ENCODE measurements around the gene TMIE. TPM values are rescaled to one million over a fixed set of nuclear protein-coding genes. Genes with fewer than 3 reads are reported as not detected.

TMIE gene, protein sequence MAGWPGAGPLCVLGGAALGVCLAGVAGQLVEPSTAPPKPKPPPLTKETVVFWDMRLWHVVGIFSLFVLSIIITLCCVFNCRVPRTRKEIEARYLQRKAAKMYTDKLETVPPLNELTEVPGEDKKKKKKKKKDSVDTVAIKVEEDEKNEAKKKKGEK
- 0.20 TPM for polyA plus RNA-seq (2013)

DNA sequence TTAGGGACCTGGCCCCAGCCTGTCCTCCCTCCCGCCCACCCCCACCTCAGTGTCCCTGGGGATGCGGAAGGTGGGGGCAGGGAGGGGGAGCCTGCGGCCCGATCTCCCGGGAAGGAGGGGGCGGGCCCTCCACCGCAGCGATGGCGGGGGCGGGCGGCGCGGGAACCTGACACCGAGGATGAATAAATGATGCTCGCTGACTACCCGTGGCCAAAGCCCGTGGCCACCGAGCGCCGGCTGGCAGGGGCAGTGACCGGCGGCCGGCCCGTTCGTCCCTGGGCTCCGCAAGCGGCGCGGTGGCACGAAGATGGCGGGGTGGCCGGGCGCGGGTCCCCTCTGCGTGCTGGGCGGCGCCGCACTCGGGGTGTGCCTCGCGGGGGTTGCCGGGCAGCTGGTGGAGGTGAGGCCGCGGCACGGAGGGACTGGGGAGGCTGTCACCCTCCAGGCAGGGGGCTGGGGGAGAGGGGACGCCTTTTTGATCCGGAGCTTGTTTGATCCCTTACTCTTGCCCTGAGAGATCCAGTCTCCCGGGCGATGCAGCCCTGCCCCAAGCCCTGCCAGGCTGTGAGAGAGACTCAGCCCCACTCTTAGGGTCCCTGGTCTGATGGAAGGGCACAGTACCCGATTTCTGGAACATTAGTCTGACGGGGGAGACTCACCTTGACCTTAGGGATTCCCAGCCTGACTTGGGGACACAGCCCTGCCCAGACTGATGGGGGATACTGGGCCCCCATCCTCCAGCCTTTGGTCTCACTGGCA is at the start of gene TMIE:
TMIE (plus strand) TSS at position 212 of the 759 bp plus-strand sequence; CDS start at position 308, 96 bp downstream.
- no peaks in the 10 kb centered on the region for H3K9me3 ChIP-seq (ENCODE audit: control extremely low read depth in 1 of 5, control insufficient read depth in 4 of 5, insufficient read depth in 2 of 5, low read depth in 1 of 5, low read length in 4 of 5)
- peaks cover 0 to 18% (median 5%) of the 10 kb centered on the region in 5 experiments for H3K27me3 ChIP-seq (replicated peaks in 2 of 5; ENCODE audit: control insufficient read depth in 4 of 5, insufficient read depth in 5 of 5, low read length in 4 of 5)
- WGBS (ENCODE audit: insufficient coverage): 6% methylated on average over 32 of the region's 51 CpGs
- H3K36me3 ChIP-seq (ENCODE audit: control insufficient read depth in 4 of 4, insufficient read depth in 4 of 4, low read length in 3 of 4): no peaks in the 10 kb centered on the region
- peaks cover 0 to 9% (median 7%) of the 10 kb centered on the region in 4 experiments for H3K4me1 ChIP-seq (ENCODE audit: control extremely low read depth in 1 of 4, control insufficient read depth in 4 of 4, insufficient read depth in 4 of 4, low read length in 3 of 4)
- POLR2A ChIA-PET: no interaction called here
- no peak within 1 kb of the TSS for H3K27ac ChIP-seq (ENCODE audit: insufficient read depth in 1 of 2, low read depth in 1 of 2, low read length in 2 of 2, poor library complexity in 1 of 2, severe bottlenecking in 2 of 2)
- CTCF ChIA-PET: interaction anchor here (0.8 to 3.1 kb wide), 7 partner anchors 9 to 208 kb away, joined by 3 to 10 read pairs (median 4); no protein-coding TSS in a partner anchor
- H3K4me3 ChIP-seq (ENCODE audit: control insufficient read depth in 1 of 7, extremely low read depth in 1 of 7, insufficient read depth in 4 of 7, low read depth in 2 of 7, low read length in 6 of 7): peak within 1 kb of the TSS in 4 of 7 experiments; percentile 13 to 60 (median 40)
- DNase-seq: peak in 1 of 3 donors; percentile 8

DNA sequence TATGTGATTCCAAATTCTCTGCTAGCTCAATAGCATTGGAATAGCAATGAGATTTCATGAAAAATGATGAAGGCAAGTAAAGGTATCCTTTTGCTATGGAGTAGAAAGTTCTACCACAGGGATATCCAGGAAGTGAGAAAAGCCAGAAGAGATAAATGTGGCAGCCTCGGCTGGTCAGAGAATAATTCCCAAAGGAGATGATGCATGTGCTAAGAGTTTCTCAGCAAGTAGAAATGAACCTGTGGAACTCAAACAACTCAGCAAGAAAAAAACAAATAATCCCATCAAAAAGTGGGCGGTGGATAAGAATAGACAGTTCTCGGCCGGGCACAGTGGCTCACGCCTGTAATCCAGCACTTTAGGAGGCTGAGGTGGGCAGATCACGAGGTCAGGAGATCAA is 45.9 kb upstream of the TMIE start:
- POLR2A ChIA-PET: no interaction called here
- DNase-seq: no peak
- Histone ChIP-seq H3K4me3 (ENCODE audit: control insufficient read depth in 1 of 7, extremely low read depth in 1 of 7, insufficient read depth in 4 of 7, low read depth in 2 of 7, low read length in 6 of 7) (no peak overlapping the region), H3K4me1 (ENCODE audit: control extremely low read depth in 1 of 4, control insufficient read depth in 4 of 4, insufficient read depth in 4 of 4, low read length in 3 of 4) (no peaks in the 10 kb centered on the region), H3K9me3 (ENCODE audit: control extremely low read depth in 1 of 5, control insufficient read depth in 4 of 5, insufficient read depth in 2 of 5, low read depth in 1 of 5, low read length in 4 of 5) (peaks cover 0 to 5% (median 0%) of the 10 kb centered on the region in 5 experiments), H3K27ac (ENCODE audit: insufficient read depth in 1 of 2, low read depth in 1 of 2, low read length in 2 of 2, poor library complexity in 1 of 2, severe bottlenecking in 2 of 2) (no peak overlapping the region), H3K27me3 (replicated peaks in 2 of 5; ENCODE audit: control insufficient read depth in 4 of 5, insufficient read depth in 5 of 5, low read length in 4 of 5) (no peaks in the 10 kb centered on the region), H3K36me3 (ENCODE audit: control insufficient read depth in 4 of 4, insufficient read depth in 4 of 4, low read length in 3 of 4) (no peaks in the 10 kb centered on the region)
- 89% methylated on average over 4 of the region's 6 CpGs for WGBS (ENCODE audit: insufficient coverage)
- CTCF ChIA-PET: no interaction called here

DNA sequence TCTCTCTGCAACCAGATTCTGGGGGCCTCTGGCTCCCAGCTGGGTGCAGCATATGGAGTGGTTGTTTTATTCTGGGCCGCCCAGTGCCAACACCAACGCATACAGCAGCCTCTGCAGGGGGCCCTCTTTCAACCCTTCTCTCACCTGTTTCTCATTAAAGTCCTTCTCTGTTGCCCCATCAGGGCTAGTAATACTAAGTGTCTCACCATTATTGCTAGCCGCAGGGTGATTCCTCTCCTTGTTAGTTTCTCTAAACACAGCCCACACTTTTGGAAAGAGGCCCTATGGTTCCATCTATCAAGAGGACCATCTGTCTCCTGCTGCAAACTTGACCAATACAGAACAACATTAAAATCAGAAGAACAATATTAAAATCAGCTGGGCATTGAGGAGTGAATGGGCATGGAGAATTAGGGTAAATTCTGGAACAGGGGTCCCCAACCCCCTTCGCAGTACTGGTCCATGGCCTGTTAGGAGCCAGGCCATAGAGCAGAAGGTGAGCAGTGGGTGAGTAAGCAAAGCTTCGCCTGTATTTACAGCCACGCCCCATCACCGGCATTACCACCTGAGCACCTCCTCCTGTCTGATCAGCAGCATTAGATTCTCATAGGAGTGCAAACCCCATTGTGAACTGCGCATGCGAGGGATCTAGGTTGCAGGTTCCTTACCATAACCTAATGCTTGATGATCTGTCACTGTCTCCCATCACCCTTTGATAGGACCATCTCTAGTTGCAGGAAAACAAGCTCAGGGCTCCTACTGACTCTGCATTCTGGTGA is 44.2 kb upstream of the TMIE start:
- POLR2A ChIA-PET: no interaction called here
- H3K27me3 ChIP-seq (replicated peaks in 2 of 5; ENCODE audit: control insufficient read depth in 4 of 5, insufficient read depth in 5 of 5, low read length in 4 of 5): peaks cover 0 to 2% (median 0%) of the 10 kb centered on the region in 5 experiments
- CTCF ChIA-PET: interaction anchor here (0.9 to 1.2 kb wide), 2 partner anchors 13 to 169 kb away, joined by 3 read pairs; no protein-coding TSS in a partner anchor

DNA sequence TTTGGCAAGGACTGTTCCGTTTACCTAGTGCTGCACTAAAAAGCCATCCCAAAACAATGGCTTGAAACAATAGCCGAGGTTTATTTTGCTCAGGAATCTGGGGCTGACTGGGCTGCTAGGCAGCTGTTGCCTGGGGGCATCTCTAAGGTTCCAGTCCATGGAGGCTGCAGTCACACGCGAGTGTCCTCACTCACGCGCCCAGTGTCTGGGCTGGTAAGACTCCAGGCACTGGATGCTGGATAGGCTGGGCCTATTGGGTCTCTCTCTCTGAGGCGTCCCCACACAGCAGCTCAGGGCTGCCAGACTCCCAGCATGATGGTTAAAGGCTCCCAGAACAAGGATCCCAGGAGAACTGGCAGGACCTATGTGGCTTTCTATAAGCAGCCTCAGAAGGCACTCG is 41.9 kb upstream of the TMIE start:
- POLR2A ChIA-PET: no interaction called here
- Histone ChIP-seq H3K27me3 (replicated peaks in 2 of 5; ENCODE audit: control insufficient read depth in 4 of 5, insufficient read depth in 5 of 5, low read length in 4 of 5) (peaks cover 0 to 2% (median 0%) of the 10 kb centered on the region in 5 experiments), H3K9me3 (ENCODE audit: control extremely low read depth in 1 of 5, control insufficient read depth in 4 of 5, insufficient read depth in 2 of 5, low read depth in 1 of 5, low read length in 4 of 5) (no peaks in the 10 kb centered on the region), H3K27ac (ENCODE audit: insufficient read depth in 1 of 2, low read depth in 1 of 2, low read length in 2 of 2, poor library complexity in 1 of 2, severe bottlenecking in 2 of 2) (no peak overlapping the region), H3K4me1 (ENCODE audit: control extremely low read depth in 1 of 4, control insufficient read depth in 4 of 4, insufficient read depth in 4 of 4, low read length in 3 of 4) (no peaks in the 10 kb centered on the region), H3K36me3 (ENCODE audit: control insufficient read depth in 4 of 4, insufficient read depth in 4 of 4, low read length in 3 of 4) (no peaks in the 10 kb centered on the region), H3K4me3 (ENCODE audit: control insufficient read depth in 1 of 7, extremely low read depth in 1 of 7, insufficient read depth in 4 of 7, low read depth in 2 of 7, low read length in 6 of 7) (no peak overlapping the region)
- DNase-seq: no peak
- WGBS (ENCODE audit: insufficient coverage): 95% methylated on average over 5 of the region's 8 CpGs
- CTCF ChIA-PET: no interaction called here

More for the DNA sequence above, 44.2 kb upstream of the TMIE start:
- no peak overlapping the region for H3K27ac ChIP-seq (ENCODE audit: insufficient read depth in 1 of 2, low read depth in 1 of 2, low read length in 2 of 2, poor library complexity in 1 of 2, severe bottlenecking in 2 of 2)
- H3K9me3 ChIP-seq (ENCODE audit: control extremely low read depth in 1 of 5, control insufficient read depth in 4 of 5, insufficient read depth in 2 of 5, low read depth in 1 of 5, low read length in 4 of 5): peaks cover 0 to 3% (median 0%) of the 10 kb centered on the region in 5 experiments
- no peaks in the 10 kb centered on the region for H3K36me3 ChIP-seq (ENCODE audit: control insufficient read depth in 4 of 4, insufficient read depth in 4 of 4, low read length in 3 of 4)
- no peak for DNase-seq
- H3K4me3 ChIP-seq (ENCODE audit: control insufficient read depth in 1 of 7, extremely low read depth in 1 of 7, insufficient read depth in 4 of 7, low read depth in 2 of 7, low read length in 6 of 7): no peak overlapping the region
- WGBS (ENCODE audit: insufficient coverage): 98% methylated on average over 7 of the region's 9 CpGs
- H3K4me1 ChIP-seq (ENCODE audit: control extremely low read depth in 1 of 4, control insufficient read depth in 4 of 4, insufficient read depth in 4 of 4, low read length in 3 of 4): no peaks in the 10 kb centered on the region

DNA sequence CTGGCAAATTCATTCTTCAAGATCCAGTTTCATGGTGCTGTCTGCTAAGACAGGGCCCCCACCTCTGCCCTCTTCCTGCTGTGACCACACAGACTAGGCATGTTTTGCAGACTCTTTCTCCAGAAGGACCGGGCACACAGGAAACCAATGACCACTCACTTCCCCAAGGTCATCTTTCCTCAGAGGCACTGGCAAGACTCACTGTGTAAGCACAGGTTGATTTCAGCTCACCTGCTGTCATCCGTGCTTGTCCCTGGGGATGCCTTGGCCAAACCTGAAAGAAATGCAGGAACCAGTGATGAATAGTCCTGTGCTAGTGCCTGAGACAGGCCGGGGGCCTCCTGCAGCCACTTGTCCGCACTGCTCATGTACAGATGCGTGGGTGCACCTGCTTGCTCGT is 41.2 kb upstream of the TMIE start:
- Histone ChIP-seq H3K4me1 (ENCODE audit: control extremely low read depth in 1 of 4, control insufficient read depth in 4 of 4, insufficient read depth in 4 of 4, low read length in 3 of 4) (no peaks in the 10 kb centered on the region), H3K4me3 (ENCODE audit: control insufficient read depth in 1 of 7, extremely low read depth in 1 of 7, insufficient read depth in 4 of 7, low read depth in 2 of 7, low read length in 6 of 7) (no peak overlapping the region), H3K9me3 (ENCODE audit: control extremely low read depth in 1 of 5, control insufficient read depth in 4 of 5, insufficient read depth in 2 of 5, low read depth in 1 of 5, low read length in 4 of 5) (no peaks in the 10 kb centered on the region), H3K36me3 (ENCODE audit: control insufficient read depth in 4 of 4, insufficient read depth in 4 of 4, low read length in 3 of 4) (no peaks in the 10 kb centered on the region), H3K27ac (ENCODE audit: insufficient read depth in 1 of 2, low read depth in 1 of 2, low read length in 2 of 2, poor library complexity in 1 of 2, severe bottlenecking in 2 of 2) (no peak overlapping the region), H3K27me3 (replicated peaks in 2 of 5; ENCODE audit: control insufficient read depth in 4 of 5, insufficient read depth in 5 of 5, low read length in 4 of 5) (peaks cover 0 to 2% (median 0%) of the 10 kb centered on the region in 5 experiments)
- WGBS (ENCODE audit: insufficient coverage): 78% methylated on average over 6 of the region's 6 CpGs
- ChIA-PET POLR2A (no interaction called here), CTCF (no interaction called here)
- no peak for DNase-seq

DNA sequence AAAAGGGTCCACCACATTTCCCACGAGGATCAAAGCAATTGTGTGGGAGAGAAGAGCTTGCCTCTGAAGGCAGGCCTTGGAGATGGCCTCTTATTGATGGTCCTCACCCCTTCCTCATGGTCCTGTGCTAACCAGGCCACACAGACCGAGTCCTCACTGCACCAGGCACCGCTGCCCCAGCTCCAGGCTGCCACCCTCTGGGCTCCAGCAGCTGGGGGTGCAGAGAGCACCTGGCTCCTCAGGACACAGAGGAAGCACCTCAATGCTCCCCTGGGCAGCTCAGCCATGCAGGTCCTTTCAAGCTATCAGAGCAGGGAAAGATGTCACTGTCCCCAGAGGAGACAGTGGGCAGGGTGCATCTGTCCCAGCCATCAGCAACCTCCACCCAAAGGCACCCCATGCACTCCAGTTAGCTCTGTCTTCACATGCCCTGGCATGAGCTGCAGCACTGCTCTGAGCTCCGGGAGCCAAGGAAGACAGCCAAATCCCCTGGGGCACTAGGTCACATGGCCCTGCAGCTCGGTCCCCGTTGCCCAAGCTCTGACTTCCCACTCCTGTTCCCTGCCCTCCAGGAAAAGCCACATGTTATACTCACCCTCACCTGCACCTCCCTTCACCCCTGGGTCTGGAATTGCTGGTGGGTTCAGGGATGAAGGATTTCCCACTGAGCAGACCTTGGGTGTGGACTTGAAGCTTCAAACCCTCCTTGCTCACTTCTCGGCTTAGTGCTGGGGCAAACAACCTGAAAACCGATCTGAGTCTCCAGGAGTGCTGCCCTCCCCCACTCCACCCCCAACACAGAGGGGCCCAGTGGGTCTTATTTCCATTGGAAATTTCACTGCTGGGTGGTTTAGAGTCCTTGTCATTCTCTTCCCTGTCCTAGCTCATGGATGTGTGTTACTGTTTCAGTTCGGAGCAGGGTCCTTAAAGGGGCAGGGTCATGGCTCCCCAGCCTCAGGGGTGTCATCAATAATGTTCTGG is 40.4 kb upstream of the TMIE start:
- Histone ChIP-seq H3K4me3 (ENCODE audit: control insufficient read depth in 1 of 7, extremely low read depth in 1 of 7, insufficient read depth in 4 of 7, low read depth in 2 of 7, low read length in 6 of 7) (no peak overlapping the region), H3K4me1 (ENCODE audit: control extremely low read depth in 1 of 4, control insufficient read depth in 4 of 4, insufficient read depth in 4 of 4, low read length in 3 of 4) (no peaks in the 10 kb centered on the region), H3K36me3 (ENCODE audit: control insufficient read depth in 4 of 4, insufficient read depth in 4 of 4, low read length in 3 of 4) (no peaks in the 10 kb centered on the region), H3K9me3 (ENCODE audit: control extremely low read depth in 1 of 5, control insufficient read depth in 4 of 5, insufficient read depth in 2 of 5, low read depth in 1 of 5, low read length in 4 of 5) (no peaks in the 10 kb centered on the region), H3K27me3 (replicated peaks in 2 of 5; ENCODE audit: control insufficient read depth in 4 of 5, insufficient read depth in 5 of 5, low read length in 4 of 5) (peaks cover 0 to 2% (median 0%) of the 10 kb centered on the region in 5 experiments), H3K27ac (ENCODE audit: insufficient read depth in 1 of 2, low read depth in 1 of 2, low read length in 2 of 2, poor library complexity in 1 of 2, severe bottlenecking in 2 of 2) (no peak overlapping the region)
- no peak for DNase-seq
- ChIA-PET POLR2A (interaction anchor here (0.6 kb wide), 1 partner anchor 45 kb away, joined by 5 read pairs; no protein-coding TSS in a partner anchor), CTCF (no interaction called here)
- WGBS (ENCODE audit: insufficient coverage): 90% methylated on average over 7 of the region's 9 CpGs
